Kidney (tissue), 14 donors: Measurements from ENCODE around the gene ACAD9. TPM values are rescaled to one million over a fixed set of nuclear protein-coding genes. Genes with fewer than 3 reads are reported as not detected.
A peak's percentile ranks its signal among the peaks of the same experiment; 100 is the strongest.

Experiments used
- DNase-seq, 5 donors: peaks; one replicate each; pipeline ENCODE4 v3.0.0-alpha.2; 2013 to 2020
- FAIRE-seq: peaks from 2 replicates; lab custom pipeline; 2012; peaks lifted over from hg19 to GRCh38; lab: Jason Lieb, UNC
- H3K27ac ChIP-seq, 2 donors: one replicate each; pipeline ENCODE4 v1.7.0; 2013; ENCODE audit warnings: low read depth in 2 of 2, low read length in 2 of 2, inconsistent platforms in 1 of 2
- H3K27me3 ChIP-seq: one replicate; pipeline ENCODE4 v1.7.1; 2013; ENCODE audit warnings: low read length, inconsistent platforms; ENCODE audit not compliant: control insufficient read depth, insufficient read depth
- H3K36me3 ChIP-seq, 3 donors: one replicate each; pipeline versions ENCODE4 v1.7.0 to v1.7.1; 2013; ENCODE audit warnings: low read length in 3 of 3, control low read depth in 1 of 3, inconsistent platforms in 1 of 3; ENCODE audit not compliant: insufficient read depth in 3 of 3, control insufficient read depth in 2 of 3
- H3K4me1 ChIP-seq, 3 donors: one replicate each; pipeline versions ENCODE4 v1.7.0 to v1.7.1; 2013; ENCODE audit warnings: low read length in 3 of 3, inconsistent platforms in 1 of 3, low read depth in 1 of 3; ENCODE audit not compliant: control insufficient read depth in 2 of 3, insufficient read depth in 2 of 3
- H3K4me3 ChIP-seq, 3 donors: one replicate each; pipeline versions ENCODE4 v1.7.0 to v1.8.1; 2013; ENCODE audit warnings: low read length in 3 of 3, control low read depth in 1 of 3, inconsistent platforms in 1 of 3
- H3K9ac ChIP-seq, 3 donors: one replicate each; pipeline versions ENCODE4 v1.7.0 to v1.7.1; 2013; ENCODE audit warnings: low read length in 3 of 3, control low read depth in 1 of 3, inconsistent platforms in 1 of 3
- H3K9me3 ChIP-seq, 3 donors: one replicate each; pipeline versions ENCODE4 v1.7.0 to v1.7.1; 2013; ENCODE audit warnings: low read length in 3 of 3, control low read depth in 1 of 3, inconsistent platforms in 1 of 3; ENCODE audit not compliant: control insufficient read depth in 2 of 3, insufficient read depth in 1 of 3
- CTCF ChIP-seq: IDR thresholded peaks from 3 replicates; pipeline ENCODE4 v1.5.1; 2012; ENCODE audit warnings: mild to moderate bottlenecking, moderate library complexity, borderline replicate concordance; ENCODE audit not compliant: insufficient read depth; ENCODE audit errors: extremely low read depth
- intact Hi-C: fragments of 100-400 bp; cut with DNase I; formaldehyde crosslinking; loops from one replicate; pipeline ENCODE4 v1.11.1; 2022
- polyA plus RNA-seq: library from polyadenylated mRNA; stranded (reverse); fragments of 350-450 nt; fragmentation: Illumina TruSeq; extraction: RNeasy Lipid Tissue Mini Kit (QIAGEN cat#74804); gene quantifications from one replicate; pipeline ENCODE4 v1.2.3, GENCODE V29; 2014; ENCODE audit warnings: low read depth, low replicate concordance; ENCODE audit not compliant: insufficient read depth
- total RNA-seq: library from RNA; stranded (reverse); fragmentation: NEBNext Ultra II Directional; extraction: Animal tissue kit (Norgen Biotek cat#: 25700); gene quantifications from one replicate; pipeline ENCODE4 v1.2.1, GENCODE V29; 2021
- donor health status: control.
- donor health status: control.
- donor health status: control.
- donor health status: control.
- donor health status: control.
- donor health status: DM: yes; HTN: yes; CAD: no.
- donor health status: Normal renal cell carcinoma (clear cell type).

The ACAD9 gene
- total and polyA plus RNA-seq, 2 donors from 2014 or later = 36.2 to 50.2 TPM

- intact Hi-C loops = no loop called here
- TF ChIP-seq CTCF = no peak
- no peak overlapping the region for H3K27ac ChIP-seq
- FAIRE-seq = no peak
- no peak overlapping the region for H3K4me3 ChIP-seq
- H3K36me3 ChIP-seq = no peaks in the 10 kb centered on the region
- H3K4me1 ChIP-seq = no peaks in the 10 kb centered on the region
- no peaks in the 10 kb centered on the region for H3K27me3 ChIP-seq
- no peak for DNase-seq
- no peak overlapping the region for H3K9ac ChIP-seq
- no peaks in the 10 kb centered on the region for H3K9me3 ChIP-seq
These were observed 69.7 kb downstream of the ACAD9 start for GRCh38 chr3:128949158-128949557.

GRCh38 chr3:128950223-128950938 lies 71.0 kb downstream of the ACAD9 start:
- Histone ChIP-seq H3K36me3 (no peaks in the 10 kb centered on the region), H3K4me1 (no peaks in the 10 kb centered on the region), H3K27me3 (no peaks in the 10 kb centered on the region), H3K9me3 (no peaks in the 10 kb centered on the region), H3K4me3 (no peak overlapping the region), H3K9ac (no peak overlapping the region), H3K27ac (no peak overlapping the region)
- peak in 3 of 5 donors; percentile 34 to 73 (median 64) for DNase-seq
- intact Hi-C loops = no loop called here
- no peak for FAIRE-seq
- TF ChIP-seq CTCF = peak; percentile 18

- FAIRE-seq = no peak
- no peak for DNase-seq
- no peak for TF ChIP-seq CTCF
- Histone ChIP-seq H3K36me3 (no peaks in the 10 kb centered on the region), H3K27ac (no peak overlapping the region), H3K4me1 (no peaks in the 10 kb centered on the region), H3K9me3 (no peaks in the 10 kb centered on the region), H3K9ac (no peak overlapping the region), H3K4me3 (no peak overlapping the region), H3K27me3 (no peaks in the 10 kb centered on the region)
- intact Hi-C loops = no loop called here
These were observed 77.0 kb downstream of the ACAD9 start for GRCh38 chr3:128956440-128956839.

Other genes starting within 250 kb of the ACAD9 start
- gene RPN1, start 228.8 kb upstream of the ACAD9 start, total RNA-seq = 234 TPM
- 192 TPM for gene RPN1, start 228.8 kb upstream of the ACAD9 start, polyA plus RNA-seq
- gene RAB7A, start 153.4 kb upstream of the ACAD9 start, total RNA-seq = 248 TPM
- 211 TPM for gene RAB7A, start 153.4 kb upstream of the ACAD9 start, polyA plus RNA-seq
- gene CFAP92, start 114.5 kb downstream of the ACAD9 start, total RNA-seq = 0.60 TPM
- 0.56 TPM for gene CFAP92, start 114.5 kb downstream of the ACAD9 start, polyA plus RNA-seq
- 3.7 TPM for gene EFCC1, start 121.7 kb downstream of the ACAD9 start, total RNA-seq
- 2.4 TPM for gene EFCC1, start 121.7 kb downstream of the ACAD9 start, polyA plus RNA-seq
- not detected for gene GP9, start 181.2 kb downstream of the ACAD9 start, total RNA-seq
- gene GP9, start 181.2 kb downstream of the ACAD9 start, polyA plus RNA-seq = 0.49 TPM
- 27.6 TPM for gene RAB43, start 242.2 kb downstream of the ACAD9 start, total RNA-seq
- gene RAB43, start 242.2 kb downstream of the ACAD9 start, polyA plus RNA-seq = 5.5 TPM